Fibroblast of lung (primary cell): ENCODE measurements around the gene NUP210L. TPM values are rescaled to one million over a fixed set of nuclear protein-coding genes. Genes with fewer than 3 reads are reported as not detected.
"Not testable (repeated sequence)": the region's sequence is repeated elsewhere in the genome, so short reads cannot be mapped to it uniquely, and the experiment has no call there.

Source experiments
- DNase-seq, 2 donors: peaks; one replicate each; pipeline versions ENCODE4 v3.0.0 to v3.0.0-alpha.2; 2010; ENCODE audit warnings: low read depth in 2 of 2
- H2AFZ ChIP-seq: 2 replicates; pipeline ENCODE4 v1.5.1; 2012; ENCODE audit warnings: low read length, control low read depth, inconsistent platforms
- H3K27ac ChIP-seq: 2 replicates; pipeline ENCODE4 v1.5.1; 2011; ENCODE audit warnings: low read length, control low read depth; ENCODE audit not compliant: insufficient read depth
- H3K27me3 ChIP-seq: 2 replicates; pipeline ENCODE4 v1.5.1; 2011; ENCODE audit warnings: mild to moderate bottlenecking, low read length; ENCODE audit not compliant: control insufficient read depth, insufficient read depth
- H3K36me3 ChIP-seq: 2 replicates; pipeline ENCODE4 v1.5.1; 2011; ENCODE audit warnings: low read length; ENCODE audit not compliant: control insufficient read depth, insufficient read depth
- H3K4me1 ChIP-seq: 2 replicates; pipeline ENCODE4 v1.5.1; 2011; ENCODE audit warnings: low read length; ENCODE audit not compliant: control insufficient read depth, insufficient read depth; ENCODE audit errors: extremely low read depth
- H3K4me2 ChIP-seq: 2 replicates; pipeline ENCODE4 v1.5.1; 2011; ENCODE audit warnings: low read length, control low read depth; ENCODE audit not compliant: insufficient read depth; ENCODE audit errors: extremely low read depth
- H3K4me3 ChIP-seq, 4 experiments: fragments of 200-600 bp in 1 of 4; sonication (generic) in 1 of 4; replicated peaks in 1 of 4; 2 replicates each; pipeline ENCODE4 v1.5.1; 2011 to 2016; ENCODE audit warnings: low read length in 4 of 4, low read depth in 3 of 4, mild to moderate bottlenecking in 3 of 4, control low read depth in 2 of 4, inconsistent platforms in 1 of 4, mixed read lengths in 1 of 4; ENCODE audit not compliant: insufficient read depth in 1 of 4; ENCODE audit errors: control extremely low read depth in 1 of 4
- H3K79me2 ChIP-seq: 2 replicates; pipeline ENCODE4 v1.5.1; 2012; ENCODE audit warnings: mild to moderate bottlenecking, low read length, inconsistent platforms; ENCODE audit not compliant: control insufficient read depth, insufficient read depth
- H3K9ac ChIP-seq: 2 replicates; pipeline ENCODE4 v1.5.1; 2011; ENCODE audit warnings: mild to moderate bottlenecking, low read length, control low read depth; ENCODE audit not compliant: insufficient read depth
- H3K9me3 ChIP-seq: 2 replicates; pipeline ENCODE4 v1.5.1; 2012; ENCODE audit warnings: low read depth, low read length; ENCODE audit not compliant: control insufficient read depth, insufficient read depth
- H4K20me1 ChIP-seq: 2 replicates; pipeline ENCODE4 v1.5.1; 2011; ENCODE audit warnings: low read length; ENCODE audit not compliant: control insufficient read depth, insufficient read depth; ENCODE audit errors: extremely low read depth
- EZH2 ChIP-seq: IDR thresholded peaks from 2 replicates; pipeline ENCODE4 v1.5.1; 2012; ENCODE audit warnings: low read length, control low read depth, mild to moderate bottlenecking; ENCODE audit errors: missing control alignments
- polyA plus RNA-seq, 2 donors: library from polyadenylated mRNA; depleted of rRNA in 1 of 2; stranded (reverse) in 1 of 2; unstranded in 1 of 2; fragments of >200 nt; gene quantifications; 2 replicates each; pipeline ENCODE4 v1.2.1, GENCODE V29; 2011 to 2012; ENCODE audit warnings: missing spikeins in 1 of 2
- total RNA-seq: library from RNA; depleted of rRNA; stranded (reverse); fragments of >200 nt; gene quantifications from 2 replicates; pipeline ENCODE4 v1.2.1, GENCODE V29; 2014
- TF ChIP-seq, protein P1 (sequence below), 2 donors: IDR thresholded peaks in 1 of 2; conservative IDR thresholded peaks in 1 of 2; 1 replicate in 1 of 2; 2 replicates in 1 of 2; pipeline ENCODE4 v1.5.1; 2011 to 2012; ENCODE audit warnings: low read length in 2 of 2, control low read depth in 1 of 2, inconsistent platforms in 1 of 2, low read depth in 1 of 2, mild to moderate bottlenecking in 1 of 2

Gene NUP210L
- total and polyA plus RNA-seq, 2 donors (not counting 1 experiment from before 2014, with no cell fraction given): 0.08 to 0.17 TPM

DNA sequence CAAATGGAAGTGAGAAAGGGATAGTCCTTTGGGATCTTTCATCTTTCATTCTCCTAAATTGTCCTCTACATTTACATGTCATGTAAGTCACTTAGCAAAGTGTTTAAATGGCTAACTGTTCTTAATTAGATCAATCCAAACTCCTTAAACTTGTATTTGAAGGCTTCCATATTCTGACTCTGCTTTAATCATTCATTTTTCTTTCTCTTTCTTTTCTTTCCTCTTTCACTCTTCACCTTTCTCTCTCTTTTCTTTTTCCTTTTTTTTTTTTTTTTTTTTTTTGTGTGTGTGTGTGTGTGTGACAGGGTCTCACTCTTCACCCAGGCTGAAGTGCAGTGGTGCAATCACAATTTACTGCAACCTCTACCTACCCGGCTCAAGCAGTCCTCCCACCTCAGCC is 92.6 kb downstream of the NUP210L start:
- Histone ChIP-seq H3K27me3 (no peaks in the 10 kb centered on the region), H2AFZ (no peak overlapping the region), H4K20me1 (no peaks in the 10 kb centered on the region), H3K36me3 (no peaks in the 10 kb centered on the region), H3K9me3 (no peaks in the 10 kb centered on the region), H3K4me2 (no peak overlapping the region), H3K9ac (no peak overlapping the region), H3K27ac (no peak overlapping the region), H3K4me3 (no peak overlapping the region), H3K79me2 (no peaks in the 10 kb centered on the region), H3K4me1 (no peaks in the 10 kb centered on the region)
- no peak for DNase-seq
- no peak for TF ChIP-seq EZH2
- TF ChIP-seq, protein P1, sequence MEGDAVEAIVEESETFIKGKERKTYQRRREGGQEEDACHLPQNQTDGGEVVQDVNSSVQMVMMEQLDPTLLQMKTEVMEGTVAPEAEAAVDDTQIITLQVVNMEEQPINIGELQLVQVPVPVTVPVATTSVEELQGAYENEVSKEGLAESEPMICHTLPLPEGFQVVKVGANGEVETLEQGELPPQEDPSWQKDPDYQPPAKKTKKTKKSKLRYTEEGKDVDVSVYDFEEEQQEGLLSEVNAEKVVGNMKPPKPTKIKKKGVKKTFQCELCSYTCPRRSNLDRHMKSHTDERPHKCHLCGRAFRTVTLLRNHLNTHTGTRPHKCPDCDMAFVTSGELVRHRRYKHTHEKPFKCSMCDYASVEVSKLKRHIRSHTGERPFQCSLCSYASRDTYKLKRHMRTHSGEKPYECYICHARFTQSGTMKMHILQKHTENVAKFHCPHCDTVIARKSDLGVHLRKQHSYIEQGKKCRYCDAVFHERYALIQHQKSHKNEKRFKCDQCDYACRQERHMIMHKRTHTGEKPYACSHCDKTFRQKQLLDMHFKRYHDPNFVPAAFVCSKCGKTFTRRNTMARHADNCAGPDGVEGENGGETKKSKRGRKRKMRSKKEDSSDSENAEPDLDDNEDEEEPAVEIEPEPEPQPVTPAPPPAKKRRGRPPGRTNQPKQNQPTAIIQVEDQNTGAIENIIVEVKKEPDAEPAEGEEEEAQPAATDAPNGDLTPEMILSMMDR (conservative IDR thresholded peaks at IDR 0.05 in 1 of 2, IDR thresholded peaks at IDR 0.05 in 1 of 2; ENCODE audit: low read depth in 1 of 2, low read length in 2 of 2): no peak

DNA sequence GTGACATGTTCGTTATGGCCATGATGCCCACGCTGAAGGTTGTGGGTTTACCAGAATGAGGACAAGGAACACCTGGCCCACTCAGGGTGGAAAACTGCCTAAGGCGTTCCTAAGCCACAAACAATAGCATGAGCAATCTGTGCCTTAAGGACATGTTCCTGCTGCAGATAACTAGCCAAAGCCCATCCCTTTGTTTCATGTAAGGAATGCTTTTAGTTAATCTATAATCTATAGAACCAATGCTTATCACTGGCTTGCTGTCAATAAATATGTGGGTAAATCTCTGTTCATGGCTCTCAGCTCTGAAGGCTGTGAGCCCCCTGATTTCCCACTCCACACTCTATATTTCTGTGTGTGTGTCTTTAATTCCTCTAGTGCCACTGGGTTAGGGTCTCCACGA is 107.4 kb downstream of the NUP210L start:
- not testable (repeated sequence) for H2AFZ ChIP-seq, H3K27ac ChIP-seq, H3K27me3 ChIP-seq, DNase-seq, H3K9ac ChIP-seq, H3K36me3 ChIP-seq, H3K79me2 ChIP-seq, H3K4me1 ChIP-seq, H3K9me3 ChIP-seq, H3K4me2 ChIP-seq, H3K4me3 ChIP-seq, H4K20me1 ChIP-seq

DNA sequence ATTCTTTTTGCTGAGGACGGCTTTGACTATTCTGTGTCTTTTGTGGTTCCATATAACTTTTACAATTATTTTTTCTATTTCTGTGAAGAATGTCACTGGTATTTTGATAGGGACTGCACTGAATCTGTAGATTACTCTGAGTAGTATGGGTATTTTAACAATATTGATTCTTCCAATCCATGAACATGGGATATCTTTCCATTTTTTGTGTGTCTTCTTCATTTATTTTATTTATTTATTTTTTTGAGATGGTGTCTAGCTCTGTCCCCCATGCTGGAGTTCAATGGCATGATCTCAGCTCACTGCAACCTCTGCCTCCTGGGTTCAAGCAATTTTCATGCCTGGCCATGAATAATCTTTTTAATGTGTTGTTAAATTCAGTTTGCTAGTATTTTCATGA is 121.2 kb downstream of the NUP210L start:
- not testable (repeated sequence) for H3K4me2 ChIP-seq, H2AFZ ChIP-seq, H3K9me3 ChIP-seq, H3K4me1 ChIP-seq, H3K9ac ChIP-seq, H3K79me2 ChIP-seq, H3K36me3 ChIP-seq, DNase-seq, H3K27me3 ChIP-seq, H3K27ac ChIP-seq, H3K4me3 ChIP-seq, H4K20me1 ChIP-seq

DNA sequence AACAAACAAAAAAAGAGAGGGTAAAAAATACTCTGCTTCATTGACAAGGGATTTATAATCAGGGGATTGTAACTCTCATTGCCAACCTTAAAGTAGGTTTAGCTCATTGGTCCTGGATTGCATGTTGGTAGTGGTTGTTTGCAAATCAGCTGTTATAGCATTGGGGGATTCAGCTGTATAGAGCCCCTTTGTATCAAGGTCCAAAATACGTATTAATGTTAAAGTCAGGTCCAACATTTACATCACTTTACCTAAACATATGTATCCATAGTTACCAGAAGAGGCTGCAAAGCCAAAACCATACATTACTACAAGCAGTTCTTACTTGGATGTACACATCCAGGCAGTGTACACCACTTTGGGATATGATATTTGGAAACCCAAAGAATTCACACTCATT is 134.9 kb downstream of the NUP210L start:
- Histone ChIP-seq H3K9me3 (no peaks in the 10 kb centered on the region), H3K4me3 (no peak overlapping the region), H3K9ac (no peak overlapping the region), H3K79me2 (no peaks in the 10 kb centered on the region), H3K4me1 (no peaks in the 10 kb centered on the region), H3K36me3 (no peaks in the 10 kb centered on the region), H2AFZ (no peak overlapping the region), H3K27ac (no peak overlapping the region), H3K4me2 (no peak overlapping the region), H4K20me1 (no peaks in the 10 kb centered on the region), H3K27me3 (no peaks in the 10 kb centered on the region)
- no peak for TF ChIP-seq EZH2
- TF ChIP-seq, protein P1 (conservative IDR thresholded peaks at IDR 0.05 in 1 of 2, IDR thresholded peaks at IDR 0.05 in 1 of 2; ENCODE audit: low read depth in 1 of 2, low read length in 2 of 2): no peak
- no peak for DNase-seq
